Superior temporal gyrus (tissue), 1 donor: Measurements from ENCODE around the gene CLTC.
"Not testable (repeated sequence)": the region's sequence is repeated elsewhere in the genome, so short reads cannot be mapped to it uniquely, and the experiment has no call there.

Source experiments
- DNase-seq: peaks from one replicate; pipeline ENCODE4 v3.0.0-alpha.2; 2016; ENCODE audit errors: extremely low spot score

CLTC gene

DNA sequence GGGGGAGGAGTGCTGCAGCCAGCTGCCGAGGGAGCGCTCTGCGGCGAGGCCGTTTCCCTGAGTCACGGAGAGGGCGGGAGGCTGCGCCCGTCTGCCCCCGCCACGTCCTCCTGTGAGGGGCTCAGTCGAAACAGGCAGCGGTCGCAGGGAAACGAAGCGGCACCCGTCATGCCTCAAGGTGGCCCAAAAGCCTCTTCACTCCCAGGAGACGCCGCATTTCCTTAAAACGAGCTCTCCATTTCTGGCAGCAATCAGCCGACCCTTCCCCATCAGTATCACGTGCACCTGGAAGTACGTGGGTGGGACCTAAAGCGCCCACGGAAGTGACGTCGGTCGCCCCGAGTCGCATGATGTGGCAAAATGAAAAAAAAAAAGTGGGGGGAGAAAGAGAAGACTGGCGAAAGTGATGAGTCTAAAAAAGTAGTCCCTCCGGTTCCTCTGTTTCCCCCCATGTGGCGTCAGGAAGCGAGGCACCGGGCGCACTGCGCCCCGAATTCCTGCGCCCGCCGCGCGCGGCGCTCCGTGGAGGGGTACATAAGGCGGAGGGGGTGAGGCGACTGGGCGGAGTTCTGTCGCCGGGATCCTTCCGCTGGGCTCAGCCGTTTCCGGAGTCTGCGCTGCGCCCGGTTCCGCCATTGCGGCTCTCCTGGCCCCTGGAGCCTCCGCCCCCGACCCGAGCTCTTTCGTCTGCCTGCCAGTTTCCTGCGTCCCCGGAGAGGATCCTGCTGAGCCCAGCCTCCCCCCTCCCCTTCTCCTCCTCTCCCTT is at the start of gene CLTC:
TSS of gene CLTC (plus strand) at position 598 of the 766 bp plus-strand sequence. CDS start 237 bp downstream, outside the sequence.
- DNase-seq, result peak; percentile 98

DNA sequence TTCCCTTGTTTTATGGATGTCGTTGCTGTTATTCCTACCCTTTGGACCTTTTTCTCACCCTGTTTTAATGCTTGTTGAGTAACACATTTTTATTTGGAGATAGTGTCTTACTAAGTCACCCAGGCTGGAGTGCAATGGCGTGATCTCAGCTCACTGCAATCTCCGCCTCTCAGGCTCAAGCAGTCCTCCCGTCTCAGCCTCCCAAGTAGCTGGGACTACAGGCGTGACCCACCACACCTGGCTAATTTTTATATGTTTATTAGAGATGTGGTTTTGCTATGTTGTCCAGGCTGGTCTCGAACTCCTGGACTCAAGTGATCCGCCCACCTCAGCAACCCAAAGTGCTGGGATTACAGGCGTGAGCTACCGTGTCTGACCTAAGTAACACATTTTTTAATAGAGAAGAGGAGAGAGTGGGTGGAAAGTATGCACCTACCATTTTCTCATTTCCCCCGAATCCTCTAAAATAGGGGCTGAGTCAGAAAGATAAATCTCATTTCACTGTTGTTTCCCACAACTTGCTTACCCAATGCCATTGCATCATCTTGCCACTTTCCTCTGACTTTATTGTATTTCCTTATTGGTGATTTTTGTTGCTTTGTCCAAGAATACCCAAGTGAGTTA is 47.3 kb upstream of the CLTC start:
- DNase-seq, result no peak

DNA sequence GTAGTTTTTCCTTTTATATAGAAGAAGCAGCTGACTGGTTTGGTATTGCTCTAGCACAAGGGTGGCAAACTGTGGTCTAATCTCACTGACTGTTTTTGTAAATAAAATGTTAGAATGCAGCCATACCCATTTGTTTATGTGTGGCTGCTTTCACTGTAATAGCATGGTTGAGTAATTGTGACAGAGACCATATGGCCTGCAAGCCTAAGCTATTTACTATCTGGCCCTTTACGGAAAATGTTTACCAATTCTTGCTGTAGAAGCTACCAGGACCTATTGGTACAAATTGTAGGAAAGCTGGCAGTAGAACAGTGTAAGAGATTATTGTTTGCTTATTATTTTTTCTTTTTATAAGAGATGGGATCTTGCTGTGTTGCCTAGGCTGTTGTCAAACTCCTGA is 35.5 kb upstream of the CLTC start:
- not testable (repeated sequence) for DNase-seq

DNA sequence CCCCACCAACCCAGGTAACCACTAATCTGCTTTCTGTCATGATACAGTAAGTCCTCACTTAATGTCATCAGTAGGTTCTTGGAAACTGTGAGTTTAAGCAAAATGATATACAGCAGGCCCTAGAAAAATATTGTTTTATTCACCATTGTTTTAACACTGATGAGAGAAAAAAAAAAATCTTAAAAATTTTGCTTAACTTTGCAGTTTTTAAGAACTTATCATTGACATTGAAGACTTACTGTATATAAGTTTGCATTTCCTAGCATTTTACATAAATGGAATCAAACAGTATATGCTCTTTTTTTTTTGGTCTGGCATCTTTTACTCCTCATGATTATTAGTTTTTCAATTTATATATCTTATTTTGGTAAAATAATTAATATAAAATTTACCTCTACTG is 19.5 kb upstream of the CLTC start:
- no peak for DNase-seq

DNA sequence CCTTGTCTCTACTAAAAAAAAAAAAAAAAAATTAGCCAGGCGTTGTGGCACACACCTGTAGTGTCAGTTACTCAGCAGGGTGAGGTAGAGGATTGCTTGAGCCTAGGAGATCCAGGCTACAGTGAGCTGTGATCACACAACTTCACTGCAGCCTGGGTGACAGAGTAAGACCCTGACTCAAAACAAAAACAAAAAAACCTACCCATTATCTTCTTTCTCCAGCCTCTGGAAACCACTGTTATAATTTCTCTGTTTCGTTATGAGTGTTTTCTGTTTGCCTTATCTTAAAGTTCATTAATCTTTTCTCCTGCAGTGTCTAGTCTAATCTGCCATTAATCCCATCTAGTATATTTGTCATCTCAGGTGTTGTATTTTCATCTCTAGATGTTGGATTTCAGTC is 18.6 kb upstream of the CLTC start:
- DNase-seq, result no peak

DNA sequence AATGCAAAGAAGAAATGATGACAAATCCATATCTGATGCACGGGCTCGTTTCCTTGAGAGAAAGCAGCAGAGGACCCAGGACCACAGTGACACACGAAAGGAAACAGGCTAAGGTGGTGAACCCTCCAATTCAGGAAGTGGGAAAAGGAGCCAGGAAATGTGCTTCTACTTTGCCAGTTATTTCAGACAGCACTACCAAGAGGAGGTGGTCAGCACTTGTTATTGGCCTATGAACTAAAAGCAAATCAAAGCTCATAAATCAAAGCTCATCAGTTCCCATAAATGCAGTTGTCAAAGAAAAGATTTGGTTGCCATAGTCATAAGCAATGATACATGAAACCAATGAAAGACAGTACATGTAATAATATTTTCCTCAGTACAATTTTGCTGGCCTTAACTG is 12.6 kb upstream of the CLTC start:
- DNase-seq, result no peak

DNA sequence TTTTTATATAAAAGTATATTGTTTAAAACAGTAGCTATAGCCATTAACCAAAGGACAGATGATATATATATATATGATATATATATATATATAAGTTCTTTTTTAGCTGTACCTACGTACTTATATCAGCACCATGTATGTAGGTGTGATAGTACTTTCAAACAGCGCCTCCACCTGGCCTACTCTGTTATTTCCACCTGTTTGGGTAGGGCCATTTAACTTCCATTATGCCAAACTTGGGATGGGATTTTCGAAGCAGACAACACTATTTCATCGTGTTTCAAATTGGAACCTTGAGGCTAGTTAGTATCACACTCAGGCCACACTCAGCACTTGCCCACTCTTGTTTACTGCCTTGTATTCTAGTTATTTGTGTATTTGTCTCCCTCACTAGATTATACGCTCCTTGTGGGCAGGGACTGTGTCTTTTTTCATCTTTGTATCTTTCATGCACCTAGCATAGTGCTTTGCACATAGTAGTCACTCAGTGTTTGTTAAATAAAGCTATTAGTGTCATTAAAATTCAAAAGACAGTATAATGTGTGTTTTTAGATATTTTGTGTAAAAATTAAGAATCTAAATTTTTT is 11.8 kb upstream of the CLTC start:
- no peak for DNase-seq

DNA sequence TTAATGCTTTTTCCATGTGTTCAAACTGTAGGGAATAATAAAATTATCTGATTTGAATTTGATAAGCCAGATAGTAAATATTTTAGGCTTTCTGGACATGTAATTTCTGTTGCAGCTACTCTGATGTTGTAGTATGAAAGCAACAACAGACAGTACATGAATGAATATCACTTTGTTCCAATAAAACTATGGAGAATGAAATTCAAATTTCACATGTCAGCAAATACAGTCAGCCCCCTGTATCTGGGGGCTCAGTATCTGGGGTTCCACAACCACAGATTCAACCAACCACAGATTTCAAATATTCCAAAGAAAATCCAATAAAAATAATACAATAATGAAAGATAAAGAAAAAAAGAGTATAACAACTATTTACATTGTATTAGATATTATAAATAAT is 8.2 kb upstream of the CLTC start:
- no peak for DNase-seq

DNA sequence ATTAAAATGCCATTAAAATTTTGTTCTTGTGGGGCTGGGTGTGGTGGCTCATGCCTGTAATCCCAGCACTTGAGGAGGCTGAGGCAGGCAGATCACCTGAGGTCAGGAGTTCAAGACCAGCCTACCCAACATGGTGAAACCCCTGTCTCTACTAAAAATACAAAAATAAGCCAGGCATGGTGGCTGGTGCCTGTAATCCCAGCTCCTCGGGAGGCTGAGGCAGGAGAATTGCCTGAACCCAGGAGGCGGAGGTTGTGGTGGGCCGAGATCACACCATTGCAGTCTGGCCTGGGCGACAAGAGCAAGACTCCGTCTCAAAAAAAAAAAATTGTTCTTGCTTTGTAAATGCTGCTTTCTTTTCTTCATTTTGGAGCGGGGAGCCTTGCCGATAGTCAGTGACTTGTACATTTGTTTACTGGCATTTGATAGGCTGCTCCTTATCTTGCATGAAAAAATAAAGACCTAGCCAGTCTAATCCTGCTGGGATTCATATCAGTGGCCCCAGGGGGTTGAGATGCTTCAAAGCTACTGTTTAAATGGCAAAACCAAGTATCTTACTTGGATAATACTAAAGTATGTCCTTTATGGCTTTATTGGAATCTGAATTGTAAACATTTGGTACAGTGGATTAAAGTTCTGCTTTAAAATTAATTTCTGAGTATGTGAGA is 3.3 kb upstream of the CLTC start:
- no peak for DNase-seq

DNA sequence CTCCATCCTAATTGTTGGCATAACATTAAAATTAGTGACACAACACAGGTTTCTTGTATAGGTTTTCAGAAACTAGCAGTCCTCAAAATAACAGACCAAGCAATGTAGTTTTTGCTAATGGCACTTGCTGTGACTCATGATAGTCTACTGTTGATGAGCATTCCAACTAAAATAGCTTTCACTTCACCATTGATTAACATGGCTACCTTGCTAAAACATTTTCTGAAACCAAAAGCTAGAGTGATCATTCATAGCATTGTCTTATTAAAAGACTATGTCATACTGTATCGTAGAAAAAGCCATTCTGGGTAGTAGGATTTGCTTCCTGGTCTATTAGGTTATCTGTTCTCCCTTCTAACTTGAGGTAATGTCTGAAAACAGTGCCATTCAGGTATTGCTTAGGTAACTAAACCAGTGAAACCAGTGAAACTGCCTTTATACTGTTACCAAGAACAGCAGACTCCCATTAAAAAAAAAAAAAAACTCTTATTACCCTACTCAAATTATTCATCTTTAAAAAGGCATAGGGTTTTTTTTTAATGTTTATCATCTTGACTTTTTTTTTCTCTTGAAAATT is 2.5 kb upstream of the CLTC start:
- no peak for DNase-seq

DNA sequence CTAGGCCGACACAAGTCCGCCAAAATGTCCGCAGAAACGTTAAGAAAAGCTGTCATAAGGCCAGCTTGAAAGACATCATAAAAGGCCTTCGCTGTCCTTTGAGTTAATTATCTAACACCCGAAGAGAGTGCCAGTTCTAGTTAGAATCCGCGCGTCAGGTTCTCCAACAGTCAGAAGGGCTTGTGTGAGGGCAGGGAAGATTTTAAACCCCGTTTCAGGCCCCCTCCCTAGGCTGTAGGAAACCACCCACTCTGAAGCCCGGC is 729 bp upstream of the CLTC start:
- DNase-seq, result no peak

DNA sequence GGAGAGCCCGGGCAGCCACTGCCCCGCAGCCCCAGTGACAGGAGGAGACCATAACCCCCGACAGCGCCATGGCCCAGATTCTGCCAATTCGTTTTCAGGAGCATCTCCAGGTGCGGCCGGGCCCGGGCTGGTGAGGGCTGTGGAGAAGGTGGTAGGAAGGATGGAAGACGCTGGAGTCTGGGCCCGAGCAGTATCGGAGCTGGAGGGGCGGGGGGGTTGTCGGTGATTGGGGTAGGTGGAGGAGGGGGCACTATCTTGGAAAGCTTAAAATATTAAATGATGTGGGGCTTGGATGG is 317 bp downstream of the CLTC start:
- DNase-seq, result no peak

DNA sequence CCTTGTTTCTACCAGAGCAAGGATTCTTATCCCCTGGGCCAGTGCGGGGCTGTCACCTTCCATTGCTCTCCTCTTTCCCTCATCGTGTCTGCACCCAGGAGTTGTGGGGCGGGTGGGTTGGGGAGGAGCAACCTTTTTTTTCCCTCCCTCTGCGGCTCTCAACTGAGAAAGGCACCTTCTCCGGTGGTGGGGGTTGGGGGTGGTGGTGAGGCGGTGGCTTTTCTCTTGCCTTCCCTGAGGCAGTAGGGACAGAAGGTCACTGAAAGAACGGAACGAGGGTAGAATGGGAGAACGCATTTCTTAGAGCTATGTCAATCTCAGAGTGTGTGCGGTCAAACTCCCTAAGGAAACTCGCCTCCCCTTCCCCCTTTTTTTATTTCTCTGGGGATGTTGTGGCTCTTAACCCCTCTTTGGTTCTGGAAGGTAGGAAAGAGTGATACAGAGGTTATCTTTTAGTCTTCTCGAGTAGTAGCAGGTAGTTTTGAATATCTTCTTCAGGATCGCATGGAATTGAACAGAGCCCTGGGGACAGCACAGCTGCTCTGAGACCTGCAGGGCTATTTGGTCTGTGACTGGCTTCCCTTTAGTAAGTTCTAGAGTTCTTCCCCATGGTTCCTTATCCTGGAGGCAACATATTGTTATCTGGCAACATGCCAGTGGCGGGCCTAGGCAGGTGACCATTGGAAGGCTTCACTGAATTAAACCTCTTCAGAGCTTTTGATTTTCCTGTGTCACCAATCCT is 994 bp downstream of the CLTC start:
- peak; percentile 38 for DNase-seq

DNA sequence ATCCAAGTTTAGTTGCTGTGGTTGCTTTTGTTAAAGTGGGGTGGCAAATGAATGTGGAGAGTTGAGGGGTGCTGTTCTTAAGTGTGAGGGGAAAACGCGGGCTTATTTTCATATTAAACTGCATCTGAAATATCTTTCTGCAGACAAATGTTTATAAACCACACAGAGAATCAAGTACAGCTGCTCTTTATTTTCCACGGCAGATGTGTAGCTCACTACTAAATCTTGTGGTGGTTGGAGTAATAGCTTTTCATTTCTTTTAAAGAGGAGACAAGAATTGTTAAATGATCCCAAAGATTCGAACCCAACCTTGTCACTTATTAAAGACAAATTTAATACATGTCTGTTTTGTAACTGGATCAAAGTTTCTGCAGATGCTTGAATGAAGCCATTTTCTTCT is 2.1 kb downstream of the CLTC start:
- DNase-seq, result no peak

DNA sequence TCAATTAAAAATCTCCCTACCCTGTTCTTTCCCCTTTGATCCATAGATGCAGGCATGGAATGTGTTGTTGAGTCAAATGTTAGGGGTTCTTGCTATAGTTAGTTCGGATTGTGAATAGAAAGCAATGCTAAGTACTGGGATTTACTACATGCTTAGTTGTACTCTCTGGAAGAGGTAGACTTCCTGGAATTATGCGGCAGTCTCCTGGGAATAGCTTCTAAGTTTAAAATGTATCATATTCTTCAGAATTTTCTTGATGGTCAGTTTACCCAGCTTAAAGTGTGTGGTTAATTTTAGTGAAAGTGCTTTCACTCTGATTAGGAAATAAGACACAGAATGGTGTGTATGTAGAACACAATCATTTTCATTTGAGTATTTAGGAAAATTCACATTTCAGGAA is 3.5 kb downstream of the CLTC start:
- no peak for DNase-seq

DNA sequence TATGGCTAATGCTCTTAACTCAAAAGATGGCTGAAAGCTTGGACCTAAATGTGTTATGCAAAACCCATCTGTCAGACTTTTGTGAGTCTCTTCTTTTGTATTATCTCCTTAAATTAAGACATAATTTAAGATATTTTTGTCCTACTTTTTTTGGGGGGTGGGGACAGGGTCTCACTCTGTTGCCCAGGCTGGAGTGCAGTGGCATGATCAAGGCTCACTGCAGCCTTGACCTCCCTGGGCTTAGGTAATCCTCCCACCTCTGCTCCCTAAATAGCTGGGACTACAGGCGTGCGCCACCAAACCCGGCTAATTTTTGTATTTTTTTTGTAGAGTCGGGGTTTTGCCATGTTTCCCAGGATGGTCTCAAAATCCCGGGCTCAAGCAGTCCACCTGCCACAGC is 7.1 kb downstream of the CLTC start:
- DNase-seq, result no peak

DNA sequence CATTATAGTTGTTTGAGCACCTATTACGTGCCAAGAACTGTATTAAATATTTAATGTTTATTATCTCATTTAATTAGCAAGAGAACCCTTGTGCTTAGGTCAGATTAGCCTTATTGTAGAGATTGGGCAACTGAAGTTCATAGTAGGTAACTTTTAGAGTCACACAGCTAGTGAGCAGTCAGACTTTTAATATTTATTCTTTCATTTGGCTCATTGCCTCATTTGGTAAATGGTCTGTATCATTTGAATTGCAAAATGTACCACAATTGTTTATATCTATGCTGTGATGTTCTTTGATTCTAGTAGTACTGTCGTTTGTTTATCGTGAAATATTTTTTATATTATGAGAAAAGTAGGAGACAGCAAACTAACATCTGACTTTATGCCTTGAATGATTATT is 7.6 kb downstream of the CLTC start:
- no peak for DNase-seq

DNA sequence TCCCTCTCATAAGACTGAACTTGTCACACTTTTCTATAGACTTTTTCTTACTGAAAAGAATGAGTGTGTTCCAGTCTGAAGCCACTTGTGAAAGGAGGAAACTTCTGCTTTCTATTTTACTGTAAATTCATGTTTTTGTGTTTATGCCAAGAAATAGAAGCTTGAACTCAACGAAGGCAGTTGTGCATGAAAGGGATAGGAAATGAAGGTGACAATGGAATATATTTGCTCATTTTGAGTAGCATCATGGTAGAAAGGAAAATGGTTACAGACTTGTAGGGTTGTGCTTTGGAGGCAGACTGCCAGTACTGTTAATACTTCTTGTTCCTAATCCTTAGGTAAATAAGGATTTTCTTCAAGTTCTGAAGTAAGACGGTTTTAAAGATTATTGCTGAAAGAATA is 8.1 kb downstream of the CLTC start:
- DNase-seq, result no peak

DNA sequence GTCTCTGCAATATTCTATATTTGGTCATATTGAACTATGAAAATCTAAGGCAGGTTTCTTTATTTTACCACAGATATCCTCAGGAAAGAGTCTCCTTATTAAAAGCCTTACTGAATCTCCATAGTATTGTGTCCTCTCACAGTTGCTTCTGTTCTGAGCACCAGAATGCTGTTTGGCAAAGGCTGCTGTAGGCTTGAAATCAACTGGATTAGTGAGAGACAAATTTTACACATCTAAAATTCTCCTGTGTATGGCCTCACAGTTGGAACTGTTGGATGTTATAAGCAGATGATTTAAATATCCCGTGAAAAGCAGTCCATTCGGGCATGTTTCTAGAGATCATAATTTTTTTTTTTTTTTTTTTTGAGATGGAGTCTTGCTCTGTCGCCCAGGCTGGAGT is 9.5 kb downstream of the CLTC start:
- no peak for DNase-seq

DNA sequence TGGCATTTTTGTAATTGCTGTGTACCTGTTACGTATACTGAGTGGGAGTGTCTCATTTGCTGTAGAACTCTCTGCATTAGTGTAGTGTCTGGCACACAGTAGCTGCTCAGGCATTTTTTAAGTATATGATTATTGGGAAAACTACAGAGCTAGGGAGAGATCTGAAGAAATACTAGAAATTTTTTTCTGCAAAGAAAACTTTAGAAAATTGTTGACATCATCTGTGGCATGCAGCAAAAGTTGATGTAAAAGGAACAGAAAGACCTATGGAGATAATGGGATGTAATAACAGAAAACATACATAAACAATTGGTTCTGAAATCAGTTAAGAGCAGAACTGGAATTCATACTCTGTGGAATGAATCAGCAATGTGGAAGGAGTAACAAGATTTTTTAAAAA is 11.6 kb downstream of the CLTC start:
- DNase-seq, result no peak

DNA sequence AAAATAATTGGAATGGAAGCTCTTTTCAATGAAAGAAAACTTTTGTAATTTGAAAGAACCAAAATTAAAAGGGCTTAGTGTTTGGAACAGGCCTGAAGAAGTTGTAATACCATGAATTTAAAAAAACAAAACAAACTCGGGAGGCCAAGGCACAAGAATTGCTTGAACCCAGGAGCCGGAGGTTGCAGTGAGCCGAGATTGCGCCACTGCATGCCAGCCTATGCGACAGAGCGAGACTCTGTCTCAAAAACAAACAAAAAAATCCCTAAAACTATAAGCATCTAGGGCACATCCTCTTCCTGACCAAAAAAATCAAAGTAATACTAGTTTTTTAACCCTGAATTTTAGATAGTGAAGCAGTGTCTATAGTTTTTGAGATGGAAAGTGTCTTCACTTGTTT is 12.7 kb downstream of the CLTC start:
- DNase-seq, result no peak

DNA sequence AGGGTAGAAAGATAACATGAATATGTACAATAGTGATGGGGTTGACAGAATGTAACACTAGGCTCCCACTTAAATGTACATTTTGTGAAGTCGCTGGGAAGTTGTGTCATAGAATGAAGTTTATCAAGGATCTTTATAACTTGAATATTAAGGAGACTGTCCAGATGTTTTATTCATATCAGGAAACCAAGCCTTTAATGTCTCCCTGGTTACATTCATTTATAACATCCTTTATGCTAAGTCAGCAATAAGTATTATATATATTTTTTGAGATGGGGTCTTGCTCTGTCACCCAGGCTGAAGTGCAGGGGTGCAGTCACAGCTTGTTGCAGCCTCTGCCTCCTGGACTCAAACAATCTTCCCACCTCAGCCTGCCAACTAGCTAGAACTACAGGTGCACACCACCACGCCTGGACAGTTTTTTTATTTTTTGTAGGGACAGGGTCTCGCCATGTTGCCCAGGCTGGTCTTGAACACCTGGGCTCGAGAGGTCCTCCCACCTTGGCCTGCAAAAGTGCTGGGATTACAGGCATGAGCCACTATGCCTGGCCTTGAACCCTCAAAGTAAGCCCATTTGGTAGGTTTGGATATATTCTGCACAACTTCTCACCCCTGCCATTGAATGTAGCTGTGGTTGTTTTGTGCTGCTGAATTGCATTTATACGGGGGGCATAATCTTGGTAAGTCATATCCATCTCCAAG is 14.1 kb downstream of the CLTC start:
- DNase-seq, result no peak
